Right ventricle myocardium inferior (tissue), 1 donor: ENCODE results near the gene RNF26. TPM values are rescaled to one million over a fixed set of nuclear protein-coding genes. Genes with fewer than 3 reads are reported as not detected.

Source experiments
- ATAC-seq: fragments of 200-7000 bp; cut with Tn5 transposase; one replicate; pipeline ENCODE4 v1.9.1; 2020; ENCODE audit warnings: mild to moderate bottlenecking, moderate library complexity
- DNase-seq: peaks from one replicate; pipeline ENCODE4 v3.0.0; 2021; ENCODE audit errors: missing footprints
- intact Hi-C: fragments of 100-400 bp; cut with DNase I; formaldehyde crosslinking; loops from one replicate; pipeline ENCODE4 v1.11.0; 2022
- total RNA-seq: library from RNA; stranded (reverse); fragmentation: NEBNext Ultra II Directional; extraction: Animal tissue kit (Norgen Biotek cat#: 25700); gene quantifications from one replicate; pipeline ENCODE4 v1.2.1, GENCODE V29; 2021
- donor health status: DM: no; HTN: yes; CAD: no; lungs with severe emphysema.

Gene RNF26
- total RNA-seq, 1 donor from 2014 or later = 13.1 TPM

DNA sequence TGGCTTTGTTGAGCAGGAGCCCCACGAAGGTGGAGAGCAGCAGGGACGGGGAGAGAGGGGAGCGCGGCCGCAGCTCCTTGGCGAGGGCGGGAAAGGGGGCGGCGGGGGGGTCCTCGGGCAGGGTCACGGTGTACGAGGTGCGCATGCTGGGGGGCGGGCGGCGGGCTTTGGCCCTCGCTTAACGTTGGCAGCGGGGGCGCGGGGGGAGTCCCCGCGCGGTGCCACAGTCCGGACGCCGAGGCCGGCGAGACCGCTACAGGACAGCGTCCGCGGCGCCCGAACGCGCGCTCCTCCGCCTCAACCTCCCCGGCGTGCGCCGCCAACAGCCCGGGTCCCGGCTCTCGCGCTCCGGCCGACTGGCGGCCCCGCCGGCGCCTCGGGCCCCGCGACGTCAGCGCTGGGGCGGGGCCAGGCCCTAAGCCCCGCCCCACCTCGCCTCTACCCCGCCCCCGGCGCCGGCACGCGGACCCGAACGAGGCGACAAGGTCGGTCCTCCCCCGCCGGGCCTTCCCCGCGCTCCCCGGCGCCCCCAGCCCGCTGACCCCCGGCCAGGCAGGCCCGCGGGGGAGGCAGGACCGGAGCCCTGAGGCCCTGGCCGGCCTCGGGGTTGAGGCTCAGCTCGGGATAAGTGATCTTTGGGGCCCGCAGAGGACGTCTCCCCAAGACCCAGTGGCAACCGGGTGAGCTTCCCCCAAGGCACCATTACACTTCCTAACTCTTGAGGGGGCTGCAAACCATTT, 29.7 kb downstream of the RNF26 start:
- ATAC-seq (peak; percentile 41), DNase-seq (peak; percentile 82)
- intact Hi-C loops = no loop called here

DNA sequence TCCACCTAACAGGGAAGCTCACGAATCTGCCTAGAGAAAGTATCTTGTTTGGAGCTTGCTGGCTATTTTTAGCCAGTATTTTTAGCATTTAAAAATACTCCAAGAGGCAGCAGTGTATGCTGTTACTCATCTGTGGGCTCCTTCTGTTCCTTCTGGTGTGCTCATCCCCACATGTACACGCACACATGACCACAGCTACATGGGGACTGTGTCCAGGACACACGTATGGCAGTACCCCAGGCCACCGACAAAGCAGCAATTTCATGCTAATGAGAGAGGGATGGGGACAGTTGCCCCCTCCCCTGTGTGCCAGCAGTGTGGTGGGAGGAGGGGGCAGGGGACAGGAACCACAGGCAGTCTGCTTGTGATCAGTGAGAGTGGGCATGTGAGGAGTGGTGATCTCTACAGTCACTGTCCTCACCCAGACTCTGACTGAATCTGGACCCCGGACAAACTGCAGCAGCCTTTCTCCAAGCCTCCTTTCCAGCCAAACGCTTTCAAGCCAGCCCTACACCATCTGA, 30.8 kb downstream of the RNF26 start:
- no peak for ATAC-seq
- intact Hi-C loops = no loop called here
- peak; percentile 39 for DNase-seq

DNA sequence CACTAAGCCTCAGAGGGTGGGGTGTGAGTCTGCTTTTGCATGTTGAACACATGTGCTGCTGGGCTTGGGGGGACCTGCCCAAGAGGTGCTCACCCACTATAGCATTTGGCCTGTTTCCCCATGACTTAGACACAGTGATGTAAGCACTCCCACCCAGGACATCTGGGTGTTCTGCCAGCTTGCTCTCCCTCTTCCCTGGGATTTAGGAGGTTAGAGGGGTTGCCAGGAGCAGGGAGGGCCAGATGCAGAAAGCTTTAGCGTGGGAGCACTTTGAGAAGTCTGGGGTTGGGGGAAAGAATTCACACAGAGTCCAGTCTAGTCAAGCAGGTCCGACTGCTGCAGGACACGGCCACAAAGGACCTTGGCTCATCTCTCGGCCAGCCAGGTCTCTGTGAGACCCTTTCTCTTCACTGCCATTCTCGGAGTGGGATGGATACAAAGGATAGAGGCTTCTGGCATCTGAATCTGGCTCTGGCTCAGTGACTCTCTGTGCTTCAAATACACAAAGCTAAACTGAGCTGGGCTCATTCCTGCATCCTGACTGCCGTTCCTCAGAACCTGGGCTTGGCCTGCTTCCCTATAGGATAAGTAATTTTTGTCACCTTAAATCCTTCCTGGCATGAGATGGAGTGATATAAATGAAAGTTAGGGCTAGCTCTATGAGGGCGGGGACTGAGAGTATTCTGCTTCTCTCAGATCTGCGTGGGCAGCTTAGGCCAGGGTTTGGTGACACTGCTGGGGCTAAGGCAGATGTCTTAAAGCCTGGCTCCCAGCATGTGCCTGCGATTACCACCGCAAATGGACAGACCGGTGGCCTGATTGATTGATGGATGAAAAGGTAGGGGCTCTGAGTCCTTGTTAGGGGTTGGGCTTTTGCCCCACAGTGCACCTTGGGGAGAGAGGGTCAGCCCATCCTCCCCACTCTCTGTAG, 32.6 kb downstream of the RNF26 start:
- DNase-seq (peak; percentile 37), ATAC-seq (no peak)
- intact Hi-C loops = no loop called here

DNA sequence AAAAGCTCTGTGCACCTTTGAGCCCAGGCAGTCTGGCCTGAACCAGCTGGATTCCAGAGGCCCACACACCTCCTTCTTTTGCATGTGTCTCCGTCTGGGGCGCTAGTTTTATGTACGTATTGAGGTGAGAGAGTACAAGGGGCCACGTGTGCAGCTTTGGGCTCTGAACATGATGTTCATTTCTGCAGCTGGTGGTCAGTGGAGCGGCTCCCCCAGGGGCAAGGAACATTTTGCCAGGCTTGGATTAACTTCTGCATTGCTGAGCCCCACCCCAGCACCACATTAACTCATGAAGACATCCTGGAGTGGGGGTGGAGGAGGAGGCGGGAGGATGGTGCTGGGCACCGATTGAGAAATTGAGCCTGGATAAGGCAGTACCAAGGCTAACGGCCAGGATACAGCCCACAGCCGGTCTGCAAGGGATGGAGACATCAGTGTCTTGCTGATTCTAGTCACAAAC, 33.4 kb downstream of the RNF26 start:
- intact Hi-C loops = no loop called here
- ATAC-seq (no peak), DNase-seq (peak; percentile 41)

DNA sequence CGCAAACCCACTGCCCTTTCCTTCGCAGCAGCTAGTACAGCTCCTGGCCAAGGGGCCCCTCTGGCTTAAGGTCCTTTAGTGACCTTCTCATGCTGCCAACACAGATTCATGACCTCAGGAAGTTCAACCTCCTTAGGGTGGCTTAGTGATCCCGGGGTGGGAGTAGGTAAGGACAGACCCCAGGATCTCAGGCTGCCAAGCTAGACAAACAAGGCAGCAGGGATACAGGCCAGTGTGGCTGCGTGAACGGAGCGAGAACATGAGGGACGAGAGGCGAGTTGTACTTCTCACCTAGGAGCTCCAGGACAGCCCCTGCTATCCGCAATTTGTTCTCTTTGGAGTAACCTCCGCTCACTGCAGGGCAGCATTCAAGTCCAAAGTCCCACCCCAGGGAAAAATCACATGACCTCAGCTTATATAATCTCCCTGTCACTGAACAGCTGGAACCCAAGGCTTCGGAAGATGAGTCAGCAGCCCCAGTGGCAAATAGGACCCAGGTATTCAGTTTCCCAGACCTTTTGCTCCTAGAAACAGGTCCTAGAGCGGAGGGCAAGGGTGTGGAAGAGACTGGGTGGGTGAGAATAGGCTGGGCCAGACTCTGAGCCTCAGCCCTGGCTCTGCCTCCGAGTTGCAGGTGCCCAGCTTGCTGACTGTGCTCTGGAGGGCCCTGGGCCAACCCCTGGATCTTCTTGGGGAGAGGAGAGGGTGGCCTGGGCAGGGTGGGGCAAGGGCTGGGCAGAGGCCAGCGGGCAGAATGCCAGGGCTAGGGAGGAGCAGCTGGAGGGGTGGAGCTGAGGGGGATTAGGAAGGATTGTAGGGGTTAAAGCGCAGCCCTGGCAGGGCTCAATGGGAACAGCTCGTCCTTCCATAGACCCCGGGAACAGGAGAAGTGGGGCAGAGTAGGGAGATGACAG, 34.1 kb downstream of the RNF26 start:
- peak; percentile 85 for DNase-seq
- intact Hi-C loops = no loop called here
- ATAC-seq = peak; percentile 43

DNA sequence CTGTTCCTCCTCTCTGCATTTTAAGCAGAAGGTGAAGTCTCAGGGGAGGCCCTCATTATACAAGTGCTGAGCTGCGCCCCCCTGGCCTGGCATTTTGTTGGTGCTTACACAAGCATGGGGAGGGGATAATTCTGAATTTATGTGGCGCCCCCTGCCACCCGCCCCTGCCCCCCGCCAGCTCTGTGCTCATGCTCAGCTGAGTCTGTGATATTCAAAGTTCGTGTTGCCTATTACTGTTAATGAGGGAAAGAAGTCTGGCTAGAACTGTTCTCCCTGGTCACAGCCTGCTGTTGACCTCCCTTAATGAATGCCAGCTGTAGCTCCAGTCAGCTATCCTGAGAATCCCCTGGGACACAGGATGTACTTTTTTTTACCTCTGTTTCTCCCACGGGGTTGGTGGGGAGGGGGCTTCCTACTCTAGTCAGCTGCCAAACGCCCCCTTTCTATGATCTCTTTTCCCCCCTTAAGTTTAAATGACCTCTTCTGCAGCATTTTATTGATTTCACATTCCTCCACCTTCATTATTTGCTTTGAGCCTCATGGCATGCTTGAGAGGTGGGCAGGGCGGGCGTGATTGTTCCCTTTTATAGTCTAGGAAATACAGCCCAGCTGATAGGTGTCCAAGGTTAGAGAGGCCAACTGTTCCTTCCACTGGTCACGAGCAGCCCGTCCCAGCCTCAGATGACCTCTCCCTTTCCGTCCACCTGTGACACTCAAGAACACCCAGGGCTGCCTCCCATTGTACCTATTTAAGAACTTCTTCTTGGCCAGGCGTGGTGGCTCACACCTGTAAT, 35.0 kb downstream of the RNF26 start:
- ATAC-seq (no peak), DNase-seq (peak; percentile 64)
- intact Hi-C loops = no loop called here

DNA sequence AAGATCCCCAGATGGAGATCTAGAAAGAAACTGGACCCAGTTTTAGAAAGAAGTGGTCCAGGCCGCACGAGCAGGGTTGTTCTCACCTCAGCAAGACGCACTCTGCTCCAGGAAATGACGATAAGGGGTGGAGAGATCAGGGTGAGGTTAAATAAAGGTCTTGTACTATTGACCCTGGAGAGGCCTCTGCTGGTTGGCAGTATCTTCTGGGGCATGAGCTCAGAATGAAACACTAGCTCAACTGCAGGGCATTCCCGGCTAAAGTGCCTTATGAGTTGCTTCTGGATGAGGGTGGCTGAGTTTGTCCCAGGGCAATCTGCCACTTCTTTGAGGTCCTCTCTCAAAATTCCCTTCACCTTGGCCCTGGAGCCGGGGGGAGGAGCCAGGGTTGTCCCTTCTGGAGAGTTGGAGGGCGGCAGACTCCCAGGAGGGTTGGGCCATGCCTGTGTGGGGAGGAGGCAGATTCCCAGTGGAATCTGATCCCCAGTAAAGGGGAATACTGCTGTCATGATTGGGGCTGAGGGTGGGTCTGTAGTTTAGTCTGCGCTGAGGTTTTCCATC, 36.2 kb downstream of the RNF26 start:
- intact Hi-C loops = no loop called here
- DNase-seq (peak; percentile 81), ATAC-seq (peak; percentile 51)

DNA sequence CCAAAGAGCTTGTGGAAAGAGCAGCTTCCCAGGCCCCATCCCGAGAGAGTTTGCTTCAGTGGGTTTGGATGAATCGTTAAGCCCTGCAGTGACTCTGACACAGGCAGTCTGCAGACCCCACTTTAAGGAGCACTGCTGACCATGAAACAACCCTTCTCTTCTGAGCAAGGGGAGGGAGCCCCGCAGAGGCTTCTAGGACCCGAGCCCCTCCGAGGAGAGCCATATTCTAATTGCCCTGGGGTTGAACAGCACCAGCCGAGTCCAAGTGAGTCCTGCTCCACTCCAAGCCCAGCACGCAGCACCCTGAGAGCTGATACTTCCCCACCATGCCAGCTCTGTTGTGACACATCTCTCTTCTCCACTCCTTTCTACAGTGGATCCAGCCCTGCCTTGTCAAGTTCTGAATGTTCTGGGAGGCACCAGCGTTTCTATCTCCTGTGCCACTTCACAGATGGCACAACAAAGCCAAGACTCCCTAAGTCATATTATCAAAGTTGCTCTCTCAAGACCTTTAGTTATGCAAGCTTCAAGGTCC, 36.8 kb downstream of the RNF26 start:
- intact Hi-C loops = no loop called here
- no peak for DNase-seq
- no peak for ATAC-seq

DNA sequence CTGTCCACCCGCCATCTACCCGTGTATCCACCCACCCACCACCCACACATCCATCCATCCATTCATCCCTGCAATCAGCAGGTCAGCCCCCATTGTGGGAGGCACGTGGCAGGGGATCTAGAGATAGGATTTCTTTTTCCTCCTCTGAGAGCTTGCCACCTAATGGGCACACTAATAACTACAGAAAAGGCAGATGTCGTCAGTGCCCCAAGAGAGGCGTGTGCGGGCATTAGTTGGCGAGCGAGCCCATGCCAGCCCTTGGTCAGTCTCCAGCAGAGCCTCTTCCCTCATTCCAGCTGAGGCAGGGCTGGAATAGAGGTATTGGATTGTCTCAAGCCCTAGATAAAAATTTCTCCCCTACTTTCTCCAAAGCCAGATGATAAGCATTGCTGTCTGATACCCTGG, 37.5 kb downstream of the RNF26 start:
- intact Hi-C loops = no loop called here
- ATAC-seq = no peak
- DNase-seq = no peak

DNA sequence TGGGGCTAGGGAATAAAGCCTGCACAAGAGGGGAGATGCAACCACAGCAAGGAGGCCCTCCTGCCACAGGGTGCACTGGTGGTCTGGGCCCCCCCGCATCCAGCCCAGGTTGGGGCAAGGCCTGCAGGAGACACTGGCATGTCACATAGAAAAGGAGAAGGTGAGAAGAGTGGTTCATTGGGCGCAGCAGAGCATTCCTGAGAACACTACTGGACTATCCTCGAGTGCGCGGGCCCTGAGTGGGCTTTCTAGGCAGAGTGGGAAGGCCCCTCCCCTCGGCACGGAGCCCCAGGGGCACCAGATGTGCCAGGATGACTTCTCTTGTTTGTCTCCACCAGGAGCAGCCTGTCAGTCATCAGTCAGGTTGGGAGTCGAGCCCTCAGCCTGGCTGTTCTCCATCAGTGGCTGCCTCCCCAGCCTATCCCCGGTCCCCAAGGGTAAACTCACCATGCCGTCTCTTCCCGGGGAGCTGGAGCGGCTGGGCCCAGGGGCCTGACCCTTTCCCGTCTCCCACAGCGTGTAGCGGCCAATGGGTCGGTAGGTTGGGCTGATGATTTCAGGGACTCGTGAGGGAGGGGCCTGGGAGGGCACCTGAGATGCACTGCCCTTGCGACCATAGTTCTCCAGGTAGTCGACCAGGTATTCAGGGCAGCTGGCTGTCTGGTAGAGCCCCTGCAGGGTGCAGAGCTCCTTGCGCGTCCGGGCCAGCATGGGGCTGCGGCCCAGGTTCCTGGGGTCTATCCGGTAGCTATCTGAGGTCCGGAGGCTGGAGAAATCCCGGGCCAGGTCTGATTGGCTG, 38.1 kb downstream of the RNF26 start:
- DNase-seq (peak; percentile 59), ATAC-seq (no peak)
- intact Hi-C loops = no loop called here

DNA sequence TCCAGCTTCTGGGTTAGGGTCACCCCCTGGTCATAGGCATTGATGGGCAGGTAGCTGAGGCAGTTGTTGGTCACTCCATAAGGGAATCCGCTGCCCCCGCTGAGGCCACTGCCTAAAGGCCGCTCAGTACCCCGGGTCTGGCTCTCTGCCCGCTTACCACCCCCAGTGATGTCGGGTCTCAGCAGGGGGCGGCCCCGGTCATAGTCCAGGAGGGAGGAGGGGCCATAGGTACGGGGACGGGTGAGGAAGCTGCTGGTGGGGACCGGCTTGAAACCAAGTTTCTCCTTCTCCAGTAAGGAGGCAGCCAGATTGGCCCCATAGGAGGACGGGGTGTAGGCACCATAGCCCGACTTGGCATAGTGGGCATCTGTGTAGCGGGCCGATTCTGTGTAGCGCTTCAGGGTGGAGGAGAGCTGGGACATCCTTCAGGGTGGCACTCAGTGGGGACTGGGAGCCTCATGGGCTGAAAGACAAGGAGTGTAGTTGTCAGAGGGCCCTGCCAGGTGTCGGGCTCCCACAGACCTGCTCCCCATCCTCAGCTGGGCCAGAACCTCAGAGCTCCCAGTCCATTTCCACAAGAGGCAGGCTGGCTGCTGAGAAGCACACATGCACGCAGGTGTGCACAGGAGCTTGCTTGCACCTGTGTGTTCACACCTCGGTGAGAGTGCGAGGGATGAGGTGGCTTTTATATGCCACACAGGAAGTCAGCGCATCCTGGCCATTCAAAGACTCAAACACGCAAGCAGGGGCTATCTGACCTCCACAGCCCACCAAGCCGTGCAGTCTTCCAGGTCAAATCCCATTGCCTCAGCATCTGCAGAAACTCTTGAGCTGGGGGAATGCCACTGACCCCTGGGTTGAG, 39.0 kb downstream of the RNF26 start:
- DNase-seq = peak; percentile 49
- no peak for ATAC-seq
- intact Hi-C loops = no loop called here

DNA sequence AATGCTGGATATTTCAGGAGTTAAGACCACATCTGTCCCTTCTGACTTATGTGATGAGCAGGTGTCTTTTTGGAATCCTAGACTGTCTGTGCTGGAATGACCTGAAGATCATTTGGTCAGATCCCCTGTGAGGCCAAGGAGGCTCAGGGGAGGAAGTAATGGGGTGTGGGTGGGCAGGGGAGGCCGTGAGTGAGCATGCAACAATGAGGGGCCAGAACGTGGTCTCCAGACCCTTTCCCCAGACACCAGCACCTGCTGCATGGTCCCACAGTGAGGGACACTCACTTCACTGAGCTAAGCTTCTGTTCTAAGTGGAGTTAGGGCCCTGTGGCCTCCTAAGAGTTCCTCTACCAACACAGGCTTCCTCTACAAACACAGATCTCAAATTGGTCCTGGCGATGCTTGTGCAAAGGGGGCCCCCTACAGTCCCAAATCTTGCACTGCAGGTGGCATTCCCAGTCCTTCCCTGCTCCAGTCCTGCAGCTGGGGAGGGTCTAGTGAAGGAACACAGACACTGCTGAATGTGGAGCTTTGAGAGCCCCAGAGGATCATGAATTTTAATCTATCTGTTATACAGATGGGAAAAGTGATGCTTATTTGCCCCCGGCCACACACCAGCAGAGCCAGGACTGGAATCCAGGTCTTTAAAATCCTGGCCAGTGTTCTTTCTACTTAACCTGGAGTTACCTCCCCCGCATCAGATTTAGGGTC, 39.7 kb downstream of the RNF26 start:
- DNase-seq (peak; percentile 69), ATAC-seq (no peak)
- intact Hi-C loops = loop anchor here (1.0 to 2.0 kb wide), 2 partner anchors 18 to 33 kb away; partner anchors contain the start of gene C1QTNF5

DNA sequence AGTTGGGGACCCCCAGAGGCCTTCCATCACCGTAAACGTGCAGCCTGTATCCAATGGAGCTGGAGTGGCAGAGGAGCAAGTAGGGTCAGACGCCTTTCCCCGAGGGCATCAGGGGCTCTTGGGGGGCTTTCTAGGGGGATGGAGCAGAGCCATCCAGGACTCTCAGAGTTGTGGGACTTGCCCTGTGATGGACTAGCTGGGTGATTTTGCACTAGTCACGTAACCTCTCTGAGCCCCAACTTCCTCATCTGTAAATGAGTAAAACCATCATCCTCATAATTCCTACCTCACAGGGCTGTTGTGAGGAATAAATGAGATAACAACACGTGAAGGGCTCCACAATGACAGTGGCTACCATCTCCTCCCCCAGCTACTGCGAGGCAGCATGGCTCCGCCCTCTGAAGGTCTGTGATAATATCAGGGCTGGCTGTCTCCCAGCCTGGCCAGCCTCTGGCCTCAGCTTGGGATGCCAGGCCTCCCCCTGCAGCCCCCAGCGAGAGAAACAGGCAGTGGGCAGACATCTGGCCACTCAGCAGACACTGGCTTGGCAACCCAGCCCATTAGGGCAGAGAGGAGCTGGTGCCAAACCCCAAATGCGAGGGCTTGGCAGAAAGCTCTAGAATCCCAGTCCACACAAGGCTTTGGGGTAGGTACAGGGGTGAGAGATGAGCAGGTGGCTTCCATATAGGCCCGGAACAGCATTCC, 40.5 kb downstream of the RNF26 start:
- DNase-seq (no peak), ATAC-seq (no peak)
- intact Hi-C loops = loop anchor here (1.0 to 2.0 kb wide), 2 partner anchors 18 to 34 kb away; partner anchors contain the start of gene C1QTNF5
